GM18861 (cell line): ENCODE results near the gene GAS2L3.
"Not testable (repeated sequence)": the region's sequence is repeated elsewhere in the genome, so short reads cannot be mapped to it uniquely, and the experiment has no call there.

Experiments
- ATAC-seq: cut with Tn5 transposase; IDR thresholded peaks from one replicate; pipeline ENCODE4 v1.9.1; 2021; ENCODE audit not compliant: unreplicated experiment

The GAS2L3 gene

GRCh38 chr12:100574187-100575074 lies 947 bp downstream of the GAS2L3 start:
- no peak for ATAC-seq

- ATAC-seq: no peak
Observed at GRCh38 chr12:100576331-100577036, 3.0 kb downstream of the GAS2L3 start.

DNA sequence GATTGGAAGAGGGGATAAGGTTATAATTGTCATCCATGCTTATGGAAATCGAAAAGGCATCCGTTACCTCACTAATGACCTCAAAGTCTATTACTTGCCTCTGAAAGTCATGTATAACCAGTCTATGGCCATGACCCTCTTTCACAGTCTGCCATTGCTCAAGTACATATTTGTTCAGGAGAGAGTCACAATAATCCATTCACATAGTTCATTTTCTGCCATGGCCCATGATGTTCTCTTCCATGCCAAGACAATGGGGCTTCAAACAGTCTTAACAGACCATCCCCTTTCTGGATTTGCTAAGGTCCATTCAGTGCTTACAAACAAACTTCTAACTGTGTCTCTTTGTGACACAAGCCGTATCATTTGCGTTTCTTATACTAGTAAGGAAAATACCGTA lies 5.4 kb downstream of the GAS2L3 start:
- ATAC-seq: no peak

- no peak for ATAC-seq
Observed at GRCh38 chr12:100579844-100580243, 6.4 kb downstream of the GAS2L3 start.

DNA sequence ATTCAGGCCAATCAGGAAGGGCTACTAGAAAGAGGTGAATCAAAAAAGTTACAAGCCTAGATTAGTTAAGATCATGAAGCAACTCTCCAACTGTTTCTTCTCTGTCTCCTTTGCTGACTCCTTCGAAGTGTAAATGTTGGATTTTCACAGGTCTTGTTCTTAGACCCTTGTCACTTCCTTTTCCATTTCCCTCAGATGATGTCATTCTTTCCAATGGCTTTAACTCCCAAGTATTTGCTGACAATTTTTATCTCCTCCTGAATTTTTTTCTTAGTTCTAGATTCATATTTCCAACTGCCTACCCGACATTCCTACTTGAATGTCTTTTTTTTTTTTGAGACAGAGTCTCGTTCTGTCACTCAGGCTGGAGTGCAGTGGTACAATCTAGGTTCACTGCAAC lies 10.8 kb downstream of the GAS2L3 start:
- ATAC-seq: no peak

GRCh38 chr12:100591979-100592378 lies 18.5 kb downstream of the GAS2L3 start:
- ATAC-seq: no peak

DNA sequence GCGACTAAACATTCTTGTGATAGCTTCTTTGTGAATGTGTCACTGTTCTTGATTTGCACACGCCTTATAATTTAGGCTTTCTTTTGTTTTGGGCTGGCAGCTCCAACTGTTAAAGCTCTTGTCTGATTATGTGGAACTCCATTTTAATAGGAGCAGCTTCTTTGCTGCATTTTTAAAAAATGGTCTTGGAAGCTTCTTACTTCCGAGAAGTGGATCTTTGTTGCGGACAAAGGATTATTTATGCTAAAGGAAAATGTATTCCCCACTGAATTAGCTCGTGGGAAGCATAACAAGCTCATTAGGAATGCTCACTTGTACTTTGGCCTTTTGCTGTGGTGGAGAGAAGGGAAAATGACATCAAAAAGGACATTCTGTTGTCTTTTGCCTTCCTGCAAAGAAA lies 20.0 kb downstream of the GAS2L3 start:
- ATAC-seq: no peak

- no peak for ATAC-seq
Observed at GRCh38 chr12:100601626-100602025, 28.1 kb downstream of the GAS2L3 start.

DNA sequence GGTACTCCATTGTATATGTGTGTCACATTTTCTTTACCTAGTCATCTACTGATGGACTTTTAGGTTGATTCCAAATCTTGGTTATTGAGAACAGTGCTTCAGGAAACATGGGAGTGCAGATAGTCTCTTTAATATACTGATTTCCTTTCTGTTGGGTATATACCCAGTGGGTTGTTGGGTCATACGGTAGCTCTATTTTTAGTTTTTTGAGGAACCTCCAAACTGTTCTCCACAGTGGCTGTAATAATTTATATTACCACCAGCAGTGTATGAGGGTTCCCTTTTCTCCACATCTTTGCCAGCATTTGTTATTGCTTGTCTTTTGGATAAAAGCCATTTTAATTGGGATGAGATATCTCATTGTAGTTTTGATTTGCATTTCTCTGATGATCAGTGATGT lies 29.5 kb downstream of the GAS2L3 start:
- not testable (repeated sequence) for ATAC-seq

DNA sequence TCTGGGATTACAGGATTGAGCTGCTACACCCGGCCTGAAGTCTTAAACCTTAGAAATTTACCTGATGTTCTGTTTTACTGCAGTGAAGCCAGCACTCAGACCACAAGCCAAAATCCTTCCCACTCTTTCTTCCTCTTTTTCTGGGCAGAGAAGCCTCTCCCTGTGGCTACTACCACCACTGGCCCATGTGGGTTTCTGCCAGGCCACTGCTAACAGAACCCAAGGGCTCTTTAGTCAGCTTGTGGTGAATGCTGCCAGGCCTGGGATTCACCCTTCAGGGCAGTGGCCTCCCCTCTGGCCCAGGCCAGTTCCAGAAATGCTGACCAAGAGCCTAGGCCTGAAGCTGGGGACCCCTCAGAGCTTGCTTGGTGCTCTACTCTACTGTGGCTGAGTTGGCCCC lies 35.3 kb downstream of the GAS2L3 start:
- no peak for ATAC-seq

- no peak for ATAC-seq
Observed at GRCh38 chr12:100610666-100611430, 37.4 kb downstream of the GAS2L3 start.

DNA sequence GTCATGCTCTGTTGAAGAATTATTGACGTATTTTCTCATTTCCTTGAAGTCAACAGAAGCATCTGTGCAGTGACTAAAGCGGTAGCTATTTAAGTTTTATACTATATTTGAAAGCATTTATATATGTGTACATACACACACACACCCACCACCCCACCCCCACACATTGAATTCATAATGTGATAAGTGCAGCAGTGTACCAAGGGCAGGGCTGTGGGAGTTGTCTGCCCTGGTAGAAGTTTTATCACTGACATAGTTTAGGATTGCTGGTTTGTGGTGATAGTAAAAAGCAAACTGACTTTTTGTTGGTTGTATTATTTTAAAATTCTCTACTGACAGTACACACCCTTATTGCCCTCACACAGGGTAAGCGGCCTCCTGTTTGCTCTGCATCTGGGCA lies 39.1 kb downstream of the GAS2L3 start:
- ATAC-seq: no peak

DNA sequence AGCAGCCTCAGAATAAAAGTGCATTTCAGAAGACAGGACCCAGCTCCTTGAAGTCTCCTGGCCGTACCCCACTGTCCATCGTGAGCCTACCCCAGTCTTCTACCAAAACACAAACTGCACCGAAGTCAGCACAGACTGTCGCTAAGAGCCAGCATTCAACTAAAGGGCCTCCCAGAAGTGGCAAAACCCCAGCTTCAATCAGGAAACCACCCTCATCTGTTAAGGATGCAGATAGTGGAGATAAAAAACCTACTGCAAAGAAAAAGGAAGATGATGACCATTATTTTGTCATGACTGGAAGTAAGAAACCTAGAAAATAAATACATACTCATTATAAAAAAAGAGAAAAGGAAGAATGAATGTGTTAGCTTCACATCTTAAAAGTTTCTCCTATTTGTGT lies 51.1 kb downstream of the GAS2L3 start:
- ATAC-seq: no peak

DNA sequence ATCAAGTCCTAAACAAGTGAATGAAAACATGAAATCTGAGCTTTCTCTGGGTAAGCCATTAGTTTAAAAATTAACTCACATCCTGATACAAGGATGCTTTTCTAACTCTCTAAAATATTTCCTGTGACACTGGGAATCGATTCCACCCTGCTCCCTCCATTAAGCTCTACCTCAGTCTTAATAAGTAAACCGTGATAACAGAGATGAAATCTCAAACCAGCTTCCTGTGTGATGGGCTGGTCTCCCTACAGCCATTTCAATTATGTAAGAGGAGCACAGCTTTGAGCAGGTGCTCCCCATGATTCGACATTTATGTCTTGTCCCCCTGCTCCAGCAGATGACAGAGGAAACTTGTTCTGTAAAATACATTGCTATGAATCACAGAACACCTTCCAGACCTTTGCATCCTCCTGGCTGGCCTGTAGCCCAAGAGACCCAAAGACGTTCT lies 59.0 kb downstream of the GAS2L3 start:
- peak; percentile 62 for ATAC-seq

DNA sequence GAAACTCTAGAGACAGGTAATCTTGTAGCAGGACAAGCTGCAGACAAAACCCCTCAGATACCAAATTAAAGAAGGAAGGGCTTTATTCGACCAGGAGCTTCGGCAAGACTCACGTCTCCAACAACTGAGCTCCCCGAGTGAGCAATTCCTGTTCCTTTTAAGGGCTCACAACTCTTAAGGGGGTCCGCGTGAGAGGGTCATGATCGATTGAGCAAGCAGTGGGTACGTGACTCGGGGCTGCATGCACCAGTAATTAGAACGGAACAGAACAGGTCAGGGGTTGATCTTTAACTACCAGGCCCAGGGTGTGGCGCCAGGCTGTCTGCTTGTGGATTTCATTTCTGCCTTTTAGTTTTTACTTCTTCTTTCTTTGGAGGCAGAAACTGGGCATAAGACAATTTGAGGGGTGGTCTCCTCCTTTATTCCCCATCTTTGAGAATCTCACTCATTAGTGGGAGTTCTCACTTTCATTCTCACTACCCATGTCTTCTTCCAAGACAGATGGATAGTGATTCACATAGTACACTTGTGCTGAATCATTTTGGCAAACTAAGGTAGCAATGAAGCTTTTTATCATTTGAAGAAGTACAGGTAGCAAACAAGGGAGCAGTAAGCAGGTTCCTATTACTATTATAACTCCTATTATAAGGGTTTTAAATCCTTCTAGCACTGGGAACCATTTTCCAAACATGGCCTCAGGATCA lies 59.8 kb downstream of the GAS2L3 start:
- peak; percentile 36 for ATAC-seq

- no peak for ATAC-seq
Observed at GRCh38 chr12:100643246-100643645, 69.8 kb downstream of the GAS2L3 start.

GRCh38 chr12:100646896-100647295 lies 73.4 kb downstream of the GAS2L3 start:
- ATAC-seq: no peak

GRCh38 chr12:100651108-100651507 lies 77.6 kb downstream of the GAS2L3 start:
- no peak for ATAC-seq

DNA sequence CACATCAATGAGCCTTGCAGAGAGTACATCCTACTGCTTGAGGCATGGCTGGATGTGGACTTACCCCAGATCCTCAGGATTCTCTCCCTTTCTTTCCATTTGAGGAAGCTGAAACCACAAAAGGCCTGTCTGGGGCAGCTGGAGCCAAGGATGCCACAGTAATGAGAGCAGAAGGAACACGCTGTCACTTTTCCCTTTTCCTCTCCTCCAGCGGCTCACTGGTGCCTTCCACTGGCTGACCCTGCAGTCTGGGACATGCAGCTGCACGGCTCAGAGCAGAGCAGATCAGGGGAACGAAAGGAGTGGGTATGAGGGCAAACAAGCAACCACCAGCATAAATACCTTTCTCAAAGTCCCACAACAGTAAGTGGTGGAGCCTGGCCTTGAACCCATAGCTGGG lies 78.2 kb downstream of the GAS2L3 start:
- ATAC-seq: no peak

- ATAC-seq: no peak
Observed at GRCh38 chr12:100652488-100652887, 79.0 kb downstream of the GAS2L3 start.

- ATAC-seq: no peak
Observed at GRCh38 chr12:100656141-100656540, 82.7 kb downstream of the GAS2L3 start.
